Thyroid gland (tissue), 4 donors: ENCODE data around the gene ADAMTS14. TPM values are rescaled to one million over a fixed set of nuclear protein-coding genes. Genes with fewer than 3 reads are reported as not detected.

Experiments
- DNase-seq, 2 donors: peaks; one replicate each; pipeline ENCODE4 v3.0.0-alpha.2; 2019
- H3K27ac ChIP-seq, 3 donors: fragments of 200-600 bp; sonication (generic); 1 replicate in 2 of 3; 2 replicates in 1 of 3; pipeline ENCODE4 v1.5.1; 2016 to 2019; ENCODE audit warnings: mild to moderate bottlenecking in 1 of 3, moderate library complexity in 1 of 3
- H3K27me3 ChIP-seq: fragments of 200-600 bp; sonication (generic); one replicate; pipeline ENCODE4 v1.5.1; 2019
- H3K36me3 ChIP-seq, 2 donors: fragments of 200-600 bp; sonication (generic); one replicate each; pipeline ENCODE4 v1.5.1; 2016 to 2019
- H3K4me1 ChIP-seq, 2 donors: fragments of 200-600 bp; sonication (generic); one replicate each; pipeline ENCODE4 v1.5.1; 2017 to 2019
- H3K4me3 ChIP-seq, 3 donors: fragments of 200-600 bp; sonication (generic); replicated peaks in 1 of 3; 1 replicate in 2 of 3; 2 replicates in 1 of 3; pipeline ENCODE4 v1.5.1; 2016; ENCODE audit warnings: mild to moderate bottlenecking in 1 of 3
- H3K9me3 ChIP-seq: fragments of 200-600 bp; sonication (generic); one replicate; pipeline ENCODE4 v1.5.1; 2017
- POLR2A ChIP-seq, 2 donors: fragments of 450-650 bp; IDR thresholded peaks; one replicate each; pipeline ENCODE4 v1.6.1; 2017; ENCODE audit warnings: antibody characterized with exemption in 2 of 2, mild to moderate bottlenecking in 2 of 2, moderate library complexity in 1 of 2
- WGBS, 2 donors: methylation state at CpG; one replicate each; pipeline ENCODE4 v1.1.5; 2017; 5-methylcytosine and 5-hydroxymethylcytosine counted together
- intact Hi-C: fragments of 100-400 bp; cut with DNase I; formaldehyde crosslinking; loops from one replicate; pipeline ENCODE4 v1.15.1; 2023
- total RNA-seq, 4 donors: library from RNA; depleted of rRNA; stranded (reverse); fragments of >200 nt; gene quantifications; one replicate each; pipeline ENCODE4 v1.2.3, GENCODE V29; 2016
- TF ChIP-seq, protein P1 (sequence below), 6 experiments: fragments of 200-600 bp in 3 of 6; fragments of 450-650 bp in 3 of 6; sonication (generic) in 3 of 6; IDR thresholded peaks; one replicate each; pipeline ENCODE4 v1.5.1; 2016 to 2019; ENCODE audit warnings: antibody characterized with exemption in 6 of 6, mild to moderate bottlenecking in 2 of 6, inconsistent platforms in 1 of 6, moderate library complexity in 1 of 6

Gene ADAMTS14
- total RNA-seq, 4 donors from 2014 or later: not detected

DNA sequence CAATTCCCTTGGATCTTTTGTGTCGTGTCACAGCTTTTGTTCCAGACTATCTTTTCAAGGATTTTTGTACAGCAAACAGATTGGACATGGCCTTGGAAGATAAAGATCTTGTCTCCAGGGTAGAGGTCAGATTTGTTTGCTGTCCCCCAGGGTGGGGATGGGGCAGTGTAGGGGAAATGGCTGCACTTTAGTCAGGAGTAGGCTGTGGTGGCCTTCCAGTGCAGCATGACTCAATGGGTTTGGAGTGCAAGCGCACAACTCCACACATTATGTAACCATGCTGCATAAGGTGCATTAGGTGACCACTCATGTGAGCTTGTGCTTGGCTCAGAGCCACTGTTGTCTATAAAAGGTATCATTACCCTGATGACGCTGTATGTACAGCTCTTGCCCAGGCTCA lies 23.9 kb upstream of the ADAMTS14 start:
- Histone ChIP-seq H3K36me3 (no peaks in the 10 kb centered on the region), H3K4me1 (no peaks in the 10 kb centered on the region), H3K4me3 (no peak overlapping the region), H3K9me3 (no peaks in the 10 kb centered on the region), H3K27me3 (no peaks in the 10 kb centered on the region), H3K27ac (no peak overlapping the region)
- DNase-seq: no peak
- intact Hi-C loops: no loop called here
- TF ChIP-seq, protein P1, sequence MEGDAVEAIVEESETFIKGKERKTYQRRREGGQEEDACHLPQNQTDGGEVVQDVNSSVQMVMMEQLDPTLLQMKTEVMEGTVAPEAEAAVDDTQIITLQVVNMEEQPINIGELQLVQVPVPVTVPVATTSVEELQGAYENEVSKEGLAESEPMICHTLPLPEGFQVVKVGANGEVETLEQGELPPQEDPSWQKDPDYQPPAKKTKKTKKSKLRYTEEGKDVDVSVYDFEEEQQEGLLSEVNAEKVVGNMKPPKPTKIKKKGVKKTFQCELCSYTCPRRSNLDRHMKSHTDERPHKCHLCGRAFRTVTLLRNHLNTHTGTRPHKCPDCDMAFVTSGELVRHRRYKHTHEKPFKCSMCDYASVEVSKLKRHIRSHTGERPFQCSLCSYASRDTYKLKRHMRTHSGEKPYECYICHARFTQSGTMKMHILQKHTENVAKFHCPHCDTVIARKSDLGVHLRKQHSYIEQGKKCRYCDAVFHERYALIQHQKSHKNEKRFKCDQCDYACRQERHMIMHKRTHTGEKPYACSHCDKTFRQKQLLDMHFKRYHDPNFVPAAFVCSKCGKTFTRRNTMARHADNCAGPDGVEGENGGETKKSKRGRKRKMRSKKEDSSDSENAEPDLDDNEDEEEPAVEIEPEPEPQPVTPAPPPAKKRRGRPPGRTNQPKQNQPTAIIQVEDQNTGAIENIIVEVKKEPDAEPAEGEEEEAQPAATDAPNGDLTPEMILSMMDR (IDR thresholded peaks at IDR 0.05): no peak
- no peak for TF ChIP-seq POLR2A (IDR thresholded peaks at IDR 0.05)
- 83 to 98% methylated on average over 3 of the region's 3 CpGs for WGBS, 2 donors

DNA sequence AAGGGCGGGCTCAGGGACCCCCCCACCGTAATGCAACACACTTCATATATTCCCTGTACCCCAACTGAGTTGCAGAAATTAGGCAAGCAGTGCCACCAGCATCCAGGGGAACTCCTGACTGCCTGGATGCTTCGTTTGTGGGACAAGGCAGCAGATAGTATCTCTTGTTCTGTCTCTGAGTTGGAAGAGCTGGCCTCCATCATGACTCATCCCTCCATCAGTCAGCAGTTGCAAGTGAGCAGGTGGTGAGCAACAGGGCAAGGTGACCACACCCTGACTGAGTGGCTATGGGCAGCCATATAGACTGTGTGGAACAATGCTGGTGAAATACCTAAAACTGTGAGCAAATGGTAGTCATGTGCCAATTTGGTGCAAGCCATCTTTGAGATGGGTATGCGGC lies 22.8 kb upstream of the ADAMTS14 start:
- intact Hi-C loops: no loop called here
- Histone ChIP-seq H3K4me1 (no peaks in the 10 kb centered on the region), H3K27ac (no peak overlapping the region), H3K36me3 (no peaks in the 10 kb centered on the region), H3K27me3 (no peaks in the 10 kb centered on the region), H3K9me3 (no peaks in the 10 kb centered on the region), H3K4me3 (no peak overlapping the region)
- 71 to 95% methylated on average over 2 to 3 of the region's 4 CpGs for WGBS, 2 donors
- DNase-seq: no peak
- TF ChIP-seq POLR2A (IDR thresholded peaks at IDR 0.05): no peak
- TF ChIP-seq, protein P1 (IDR thresholded peaks at IDR 0.05): no peak

DNA sequence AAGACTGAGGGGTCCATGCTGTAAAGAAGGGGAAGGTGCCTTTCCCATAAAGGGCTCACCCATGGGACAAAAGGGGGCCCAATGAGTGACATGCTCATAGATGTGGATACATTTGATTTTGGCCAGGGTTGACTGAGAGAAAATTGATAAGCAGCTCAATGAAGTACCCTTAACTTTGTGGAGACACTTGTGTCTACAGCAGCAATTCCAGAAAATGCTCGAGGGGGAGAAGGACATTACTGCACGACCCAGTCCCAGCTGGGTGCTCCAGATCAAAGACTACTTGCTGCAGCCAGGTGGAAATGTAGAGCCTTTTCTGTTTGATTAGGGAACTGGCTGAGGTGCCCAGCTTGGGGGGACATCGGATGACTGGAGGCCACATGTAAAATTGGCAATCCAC lies 22.2 kb upstream of the ADAMTS14 start:
- Histone ChIP-seq H3K36me3 (no peaks in the 10 kb centered on the region), H3K4me1 (no peaks in the 10 kb centered on the region), H3K27ac (no peak overlapping the region), H3K4me3 (no peak overlapping the region), H3K9me3 (no peaks in the 10 kb centered on the region), H3K27me3 (no peaks in the 10 kb centered on the region)
- intact Hi-C loops: no loop called here
- TF ChIP-seq, protein P1 (IDR thresholded peaks at IDR 0.05): no peak
- TF ChIP-seq POLR2A (IDR thresholded peaks at IDR 0.05): no peak
- DNase-seq: no peak
- WGBS, 2 donors: 32 to 58% methylated on average over 3 of the region's 3 CpGs

DNA sequence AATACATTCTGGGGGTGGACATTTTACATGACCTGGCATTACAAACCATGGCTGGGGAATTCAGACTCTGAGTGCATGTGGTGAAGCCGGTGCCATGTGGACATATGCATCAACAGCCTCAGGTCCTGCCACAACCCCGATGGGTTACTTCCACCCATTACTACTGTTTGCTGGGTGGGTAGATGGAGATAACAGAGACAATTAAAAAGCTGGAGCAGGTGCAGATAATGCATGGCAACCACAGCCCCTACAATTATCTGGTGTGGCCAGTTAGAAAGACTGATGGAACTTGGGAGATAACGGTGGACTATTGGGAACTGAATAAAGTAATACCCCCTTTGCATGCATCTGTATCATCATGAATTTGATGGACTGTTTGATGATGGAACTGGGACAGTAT lies 21.6 kb upstream of the ADAMTS14 start:
- no peak overlapping the region for H3K4me3 ChIP-seq
- H3K9me3 ChIP-seq: no peaks in the 10 kb centered on the region
- TF ChIP-seq, protein P1 (IDR thresholded peaks at IDR 0.05): no peak
- TF ChIP-seq POLR2A (IDR thresholded peaks at IDR 0.05): no peak
- intact Hi-C loops: no loop called here
- DNase-seq: no peak
- 90 to 93% methylated on average over 3 of the region's 3 CpGs for WGBS, 2 donors
- no peaks in the 10 kb centered on the region for H3K36me3 ChIP-seq
- H3K27ac ChIP-seq: no peak overlapping the region
- no peaks in the 10 kb centered on the region for H3K4me1 ChIP-seq
- no peaks in the 10 kb centered on the region for H3K27me3 ChIP-seq

GRCh38 chr10:70651661-70652060 lies 20.6 kb upstream of the ADAMTS14 start:
- WGBS, 2 donors: 95 to 100% methylated on average over 5 of the region's 5 CpGs
- no peaks in the 10 kb centered on the region for H3K9me3 ChIP-seq
- H3K4me3 ChIP-seq: no peak overlapping the region
- H3K27me3 ChIP-seq: no peaks in the 10 kb centered on the region
- H3K4me1 ChIP-seq: no peaks in the 10 kb centered on the region
- no peak for TF ChIP-seq POLR2A (IDR thresholded peaks at IDR 0.05)
- TF ChIP-seq, protein P1 (IDR thresholded peaks at IDR 0.05): no peak
- DNase-seq: no peak
- intact Hi-C loops: no loop called here
- H3K27ac ChIP-seq: no peak overlapping the region
- H3K36me3 ChIP-seq: no peaks in the 10 kb centered on the region
